Measurements from ENCODE around the gene SHMT2.

The SHMT2 gene

DNA sequence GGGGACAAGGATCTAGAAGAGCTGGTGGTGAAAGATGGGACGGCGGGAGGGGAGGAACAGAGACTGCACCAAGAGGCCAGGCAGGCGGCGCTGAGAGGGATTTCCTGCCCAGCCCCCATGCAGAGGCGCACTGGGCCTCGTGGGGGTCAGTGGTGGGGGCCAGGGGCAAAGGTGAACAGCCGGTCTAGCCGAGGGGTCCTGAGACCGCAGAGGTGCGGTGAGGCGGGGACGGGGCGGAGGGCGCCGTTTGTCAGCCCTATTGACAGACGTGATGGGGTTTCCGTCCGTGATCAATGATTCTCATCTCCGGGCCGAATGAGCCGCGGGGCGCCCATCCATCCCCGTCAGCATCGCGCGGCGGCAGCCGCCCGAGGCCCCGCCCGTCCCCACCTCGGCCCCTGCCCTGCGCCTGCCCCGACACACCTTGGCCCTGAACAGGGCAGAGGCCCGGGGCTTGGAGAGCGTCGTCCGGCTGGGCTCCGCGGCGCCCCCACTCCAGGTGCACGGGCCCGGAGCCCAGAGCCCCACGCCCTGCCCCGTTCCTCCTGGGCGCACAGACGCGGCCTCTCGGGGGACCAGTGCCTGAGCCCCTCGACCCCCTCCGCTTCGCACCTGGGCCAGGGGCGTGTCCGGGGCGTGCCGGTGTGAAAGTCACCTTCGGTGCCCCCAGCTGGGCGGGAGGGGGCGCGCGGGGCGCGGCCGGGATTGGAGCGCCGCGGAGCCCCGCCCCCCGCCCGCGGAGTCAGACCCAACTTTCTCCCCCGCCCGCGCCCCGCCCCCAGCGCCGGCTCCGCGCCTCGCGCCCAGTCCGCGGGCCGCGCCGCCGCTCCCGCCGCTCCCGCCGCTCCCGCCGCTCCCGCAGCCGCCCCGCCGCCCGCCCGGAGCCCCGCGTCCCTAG lies 13.2 kb upstream of the SHMT2 start, which contains the start of gene NXPH4:
NXPH4 (plus strand) TSS at position 781 of the 898 bp plus-strand sequence. CDS start 176 bp downstream, outside the sequence.
- no peak for DNase-seq

DNA sequence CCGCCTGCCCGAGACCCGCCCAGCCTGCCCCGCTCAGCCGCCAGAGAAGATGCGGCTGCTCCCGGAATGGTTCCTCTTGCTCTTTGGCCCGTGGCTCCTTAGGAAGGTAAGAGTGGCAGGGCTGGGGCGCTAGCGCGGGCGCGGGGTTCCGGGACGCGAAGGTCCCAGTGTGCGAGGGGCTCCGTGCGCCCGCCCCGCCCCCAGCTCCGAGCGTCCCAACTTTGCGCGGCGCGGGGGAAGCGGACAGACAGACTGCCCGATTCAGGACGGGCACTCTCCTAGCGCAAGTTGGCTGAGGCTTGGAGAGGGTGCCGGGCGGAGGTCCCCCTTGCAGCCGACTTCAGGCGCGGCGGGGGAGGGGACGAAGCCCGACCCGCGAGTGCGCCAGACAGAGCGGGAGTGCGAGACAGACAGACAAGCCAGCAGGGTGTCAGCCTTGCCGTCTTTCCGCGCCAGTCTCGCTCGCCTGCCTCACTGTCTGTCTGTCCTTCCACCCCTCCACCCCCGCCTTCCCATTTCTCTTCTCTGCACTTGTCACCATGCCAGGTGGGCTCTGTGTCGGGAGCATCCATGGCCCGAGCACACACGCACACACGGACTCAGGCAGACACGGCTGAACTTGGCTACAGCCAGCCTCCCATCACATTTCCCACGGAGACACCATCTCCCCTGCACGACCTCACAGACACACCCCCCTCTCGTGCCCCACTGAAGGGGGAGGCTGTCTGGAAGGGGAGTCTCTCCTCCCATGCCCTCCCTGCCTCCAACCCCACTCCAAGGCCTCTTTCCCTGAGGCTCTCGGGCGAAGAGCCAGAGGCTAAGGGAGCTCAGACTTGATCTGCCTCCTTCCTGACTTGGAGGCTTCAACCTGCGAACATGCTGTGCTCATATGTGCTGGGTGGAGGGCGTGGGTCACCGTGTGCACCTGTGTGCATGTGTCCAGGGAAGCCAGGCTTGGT lies 12.3 kb upstream of the SHMT2 start:
- DNase-seq: no peak

GRCh38 chr12:57218030-57218853 lies 11.3 kb upstream of the SHMT2 start:
- no peak for DNase-seq

GRCh38 chr12:57219205-57219992 lies 10.1 kb upstream of the SHMT2 start:
- no peak for DNase-seq

GRCh38 chr12:57219993-57220754 lies 9.3 kb upstream of the SHMT2 start:
- no peak for DNase-seq

DNA sequence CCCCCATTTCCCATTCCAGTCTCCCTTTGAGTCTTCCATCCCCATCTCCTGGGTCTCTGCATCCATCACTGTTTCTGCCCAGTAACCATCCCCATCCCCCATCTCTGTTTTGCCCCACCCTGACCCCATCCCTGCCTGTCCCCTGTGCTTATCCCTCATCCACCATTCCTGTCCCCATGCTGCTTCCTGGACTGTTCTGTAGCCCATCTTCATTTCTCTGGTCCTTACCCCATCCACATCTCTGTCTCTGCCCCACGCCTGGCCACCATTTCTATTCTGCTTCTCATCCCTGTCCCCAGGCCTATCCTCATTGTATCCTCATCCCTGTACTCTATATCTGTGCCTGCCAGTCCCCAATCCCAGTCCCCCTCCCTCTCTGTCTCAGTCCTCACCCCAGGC lies 8.7 kb upstream of the SHMT2 start:
- DNase-seq: no peak

DNA sequence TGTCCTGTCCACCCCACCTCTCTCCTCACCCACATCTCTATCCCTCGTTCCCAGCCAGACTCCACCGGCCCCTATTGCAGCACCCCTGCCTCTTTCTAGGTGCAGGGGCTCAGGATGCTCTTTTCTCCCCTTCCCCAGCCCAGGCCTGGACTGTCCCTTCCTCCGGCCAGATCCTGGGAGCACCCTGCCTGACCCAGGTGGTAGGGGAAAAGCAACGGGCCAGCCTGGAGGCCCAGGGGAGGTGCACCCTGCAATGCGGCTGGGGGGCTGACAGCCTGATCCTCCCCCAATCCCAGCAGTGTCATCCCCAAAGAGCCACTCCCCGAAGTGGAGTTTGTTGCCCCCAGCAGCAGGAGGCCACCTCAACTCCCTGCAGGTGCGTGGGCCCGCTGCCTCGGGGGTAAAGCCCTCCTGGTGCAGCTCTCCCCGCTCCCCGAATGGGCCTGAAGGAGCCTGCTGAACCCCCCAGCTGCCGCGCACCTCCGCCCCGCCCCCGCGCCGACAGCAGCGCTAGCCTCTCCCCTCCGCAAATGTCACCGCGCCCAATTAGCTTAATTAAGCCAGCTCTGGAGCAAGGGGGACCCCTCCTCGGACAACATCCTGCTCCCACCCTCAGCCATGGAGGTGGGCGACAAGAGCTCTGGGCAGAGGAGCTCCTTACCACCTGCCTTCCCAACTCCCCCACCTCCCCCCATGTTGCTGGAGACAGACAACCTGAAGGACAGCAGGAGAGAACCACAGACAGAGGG lies 8.2 kb upstream of the SHMT2 start:
- DNase-seq: no peak

DNA sequence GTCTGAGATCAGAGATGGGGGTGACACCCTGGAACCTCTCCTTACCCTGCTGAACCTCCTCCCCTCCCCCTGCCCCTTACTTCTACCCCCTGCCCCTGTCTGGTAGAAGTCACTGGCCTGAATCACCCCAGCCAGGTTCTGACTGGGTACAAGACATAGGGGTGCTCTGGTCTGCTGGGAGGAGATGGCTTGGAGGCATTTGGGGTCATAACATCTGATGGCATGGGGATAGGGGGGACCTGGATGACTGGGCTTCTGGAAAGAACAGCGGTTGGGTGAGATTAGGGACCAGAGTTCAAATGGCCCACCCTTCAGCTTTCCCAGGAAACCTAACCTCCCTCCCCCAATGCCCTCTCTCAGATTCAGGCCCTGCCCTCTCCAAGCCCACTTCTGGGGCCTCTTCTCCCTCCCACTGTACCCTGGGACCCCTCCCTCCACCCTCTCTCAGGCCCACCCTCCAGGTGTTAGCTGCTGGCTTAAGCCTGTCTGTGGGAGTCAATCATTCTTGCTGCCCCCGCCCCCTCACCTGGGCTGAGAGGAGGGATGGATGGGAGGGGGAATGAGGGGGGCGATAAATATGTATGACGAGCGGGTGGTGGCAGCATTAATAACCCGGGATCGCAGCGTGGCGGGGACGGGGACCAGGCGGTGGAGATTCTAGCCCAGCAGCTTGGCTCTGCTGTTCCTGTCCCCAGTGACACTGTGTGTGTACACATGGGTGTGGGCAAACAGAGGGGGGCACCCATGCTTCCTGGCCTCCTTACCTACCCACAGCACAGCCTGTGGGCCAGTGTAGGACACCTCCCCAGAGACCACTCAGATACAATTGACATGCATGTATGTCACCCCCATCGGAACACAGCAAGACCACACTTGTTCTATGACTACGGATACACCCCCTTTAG lies 7.0 kb upstream of the SHMT2 start:
- no peak for DNase-seq

DNA sequence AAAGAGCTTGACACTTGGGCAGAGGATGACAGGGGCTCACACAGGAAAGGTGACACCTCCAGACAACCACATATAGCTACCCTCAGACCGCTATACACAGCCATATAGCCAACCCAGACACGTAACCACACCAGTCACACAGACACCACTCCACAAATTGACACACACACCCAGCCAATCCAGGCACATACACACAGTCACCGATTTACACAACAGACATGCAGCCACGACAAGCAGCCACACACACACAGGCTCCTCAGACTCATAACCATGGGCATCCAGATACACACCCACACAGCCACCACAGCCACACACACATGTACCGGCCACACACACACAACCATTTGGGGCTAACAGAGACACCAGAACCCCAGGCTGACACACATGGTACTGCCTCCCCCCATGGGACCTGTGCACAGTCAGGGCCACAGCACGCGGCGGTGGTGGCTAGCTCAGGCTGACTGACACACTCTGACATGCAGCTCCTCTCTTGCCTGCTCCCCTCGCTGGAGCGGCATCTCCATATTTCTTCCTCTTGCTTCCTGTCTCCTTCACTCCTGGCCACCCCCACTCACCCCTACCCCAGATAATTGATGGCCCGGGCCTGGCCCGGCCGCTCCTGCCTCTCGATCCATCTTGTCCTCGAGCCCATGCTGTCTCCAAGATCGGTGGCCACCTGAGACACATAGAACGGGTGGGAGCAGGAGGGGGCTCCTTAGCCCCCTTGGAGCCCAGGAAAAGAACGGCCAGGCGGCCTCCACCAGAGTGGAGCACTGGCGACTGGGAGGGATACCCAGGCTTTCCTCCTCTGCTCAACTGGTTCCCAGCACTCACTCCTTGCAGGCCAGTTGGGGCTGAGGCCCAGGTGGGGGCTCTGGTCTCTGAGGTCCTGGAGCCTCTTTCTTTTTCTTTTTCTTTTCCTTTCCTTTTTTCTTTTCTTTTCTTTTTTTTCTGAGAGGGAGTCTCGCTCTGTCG lies 6.0 kb upstream of the SHMT2 start:
- no peak for DNase-seq

DNA sequence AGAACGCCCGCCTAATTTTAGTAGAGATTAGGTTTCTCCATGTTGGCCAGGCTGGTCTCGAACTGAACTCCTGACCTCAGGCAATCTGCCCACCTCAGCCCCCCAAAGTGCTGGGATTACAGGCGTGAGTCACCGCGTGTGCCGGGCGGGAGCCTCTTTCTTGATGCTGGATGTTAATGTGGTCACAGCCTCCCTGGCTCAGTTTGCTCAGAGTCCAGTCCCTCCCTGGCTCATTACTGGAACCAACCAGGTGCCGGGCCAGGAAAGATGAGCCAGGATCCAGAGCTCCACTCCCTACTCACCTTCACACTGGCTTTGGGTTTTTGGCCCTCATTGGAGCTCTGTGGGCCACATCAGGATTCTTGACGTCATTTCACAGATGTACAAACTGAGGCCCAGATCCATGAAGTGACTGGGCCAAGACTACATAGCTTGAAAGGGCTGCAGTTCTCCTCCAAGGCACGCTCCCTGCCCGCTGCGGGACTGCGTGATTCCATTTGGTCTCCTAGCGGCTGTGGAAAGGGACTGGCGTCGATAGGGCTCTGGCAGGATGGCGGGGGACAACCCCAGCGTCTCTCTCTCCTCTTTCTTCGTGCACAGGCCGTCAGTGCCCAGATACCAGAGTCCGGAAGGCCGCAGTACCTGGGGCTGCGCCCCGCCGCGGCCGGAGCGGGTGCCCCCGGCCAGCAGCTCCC lies 5.1 kb upstream of the SHMT2 start:
- no peak for DNase-seq

DNA sequence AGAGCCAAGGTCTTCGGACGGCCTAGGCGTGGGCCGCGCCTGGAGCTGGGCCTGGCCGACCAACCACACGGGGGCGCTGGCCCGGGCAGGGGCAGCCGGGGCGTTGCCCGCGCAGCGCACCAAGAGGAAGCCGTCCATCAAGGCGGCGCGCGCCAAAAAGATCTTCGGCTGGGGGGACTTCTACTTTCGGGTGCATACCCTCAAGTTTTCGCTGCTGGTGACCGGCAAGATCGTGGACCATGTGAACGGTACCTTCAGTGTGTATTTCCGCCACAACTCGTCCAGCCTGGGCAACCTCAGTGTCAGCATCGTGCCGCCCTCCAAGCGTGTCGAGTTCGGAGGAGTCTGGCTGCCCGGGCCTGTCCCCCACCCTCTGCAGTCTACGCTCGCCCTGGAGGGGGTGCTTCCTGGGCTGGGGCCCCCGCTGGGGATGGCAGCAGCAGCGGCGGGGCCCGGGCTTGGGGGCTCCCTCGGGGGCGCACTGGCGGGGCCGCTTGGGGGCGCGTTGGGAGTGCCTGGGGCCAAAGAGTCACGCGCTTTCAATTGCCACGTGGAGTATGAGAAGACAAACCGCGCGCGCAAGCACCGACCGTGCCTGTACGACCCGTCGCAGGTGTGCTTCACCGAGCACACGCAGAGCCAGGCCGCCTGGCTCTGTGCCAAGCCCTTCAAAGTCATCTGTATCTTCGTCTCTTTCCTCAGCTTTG lies 4.4 kb upstream of the SHMT2 start:
- DNase-seq: peak; percentile 26

DNA sequence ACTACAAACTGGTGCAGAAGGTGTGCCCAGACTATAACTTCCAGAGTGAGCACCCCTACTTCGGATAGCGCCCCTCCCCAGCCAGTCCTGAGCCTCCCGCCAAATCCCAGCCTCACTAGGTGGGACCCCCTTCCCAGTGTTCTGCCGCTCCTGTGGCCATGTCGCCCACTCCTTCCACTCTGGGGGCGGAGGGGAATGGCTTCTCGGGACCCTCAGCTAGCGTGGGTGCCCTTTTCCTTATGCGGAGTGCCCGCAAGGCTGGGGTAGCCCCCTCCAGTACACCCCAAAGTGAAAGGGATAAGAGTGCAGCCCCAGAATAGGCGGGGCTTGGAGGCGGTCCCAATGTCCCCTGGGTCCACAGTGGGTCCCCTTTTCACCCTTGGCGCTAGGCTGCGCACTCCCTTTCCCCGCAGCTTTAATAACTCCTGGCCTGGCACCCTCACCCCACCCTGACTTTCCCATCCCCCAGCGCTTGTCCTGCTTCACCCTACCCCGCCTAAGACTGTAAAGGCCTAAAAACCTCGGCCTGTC lies 3.8 kb upstream of the SHMT2 start:
- no peak for DNase-seq

DNA sequence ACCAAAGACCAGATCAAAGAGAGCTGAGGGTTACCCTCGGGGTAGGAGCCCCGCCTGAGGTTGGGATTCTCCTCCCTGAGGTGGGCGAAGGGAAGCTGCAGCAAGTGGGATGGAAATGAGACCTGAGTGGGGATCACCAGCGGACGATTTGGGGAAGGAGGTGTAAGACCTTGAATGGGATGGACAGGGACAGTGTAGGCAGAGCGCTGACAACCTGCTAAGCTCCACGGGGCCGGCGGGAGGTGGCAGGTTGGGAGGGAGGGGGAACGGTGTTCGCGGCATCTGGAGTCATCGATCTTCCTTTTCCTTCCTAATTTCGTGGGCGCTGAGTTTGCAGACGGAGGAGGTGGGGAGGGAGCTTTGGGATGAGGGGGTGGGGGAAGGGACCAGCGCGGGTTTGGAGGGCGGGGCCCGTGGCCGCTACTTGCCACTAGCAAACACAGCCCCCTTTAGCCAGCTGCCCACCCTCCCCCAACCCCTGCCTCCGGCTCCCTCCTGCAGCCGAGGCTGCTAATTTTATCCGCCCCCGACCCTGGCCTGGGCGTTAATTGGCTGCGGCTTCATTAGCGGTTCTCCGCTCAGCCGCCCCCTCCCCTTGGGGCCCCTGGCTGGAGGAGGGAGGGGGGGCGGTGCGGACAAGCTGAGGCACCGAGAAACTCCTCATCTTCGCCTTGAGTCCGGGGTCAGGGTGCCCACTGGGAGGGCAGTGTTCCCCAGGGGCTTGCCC lies 2.8 kb upstream of the SHMT2 start:
- DNase-seq: no peak

- no peak for DNase-seq
Observed at GRCh38 chr12:57227315-57228115, 2.0 kb upstream of the SHMT2 start.

Measured in COR-L47 (cell line).